A673 (cell line): Measurements from ENCODE around the gene TBCEL.

Experiments used
- EZH2 ChIP-seq: fragments of 200-600 bp; sonication (generic); IDR thresholded peaks from 2 replicates; pipeline ENCODE4 v1.6.1; 2017; ENCODE audit warnings: borderline replicate concordance, low read depth, mild to moderate bottlenecking, mixed read lengths, antibody characterized with exemption, low read length; ENCODE audit not compliant: poor library complexity, severe bottlenecking
- TF ChIP-seq, protein P1 (sequence below): fragments of 300-800, 200-600 bp; sonication (generic); conservative IDR thresholded peaks from 2 replicates; pipeline ENCODE4 v1.5.1; 2017; ENCODE audit warnings: low read depth, mild to moderate bottlenecking, antibody characterized with exemption, low read length, moderate library complexity, mixed read lengths

DNA sequence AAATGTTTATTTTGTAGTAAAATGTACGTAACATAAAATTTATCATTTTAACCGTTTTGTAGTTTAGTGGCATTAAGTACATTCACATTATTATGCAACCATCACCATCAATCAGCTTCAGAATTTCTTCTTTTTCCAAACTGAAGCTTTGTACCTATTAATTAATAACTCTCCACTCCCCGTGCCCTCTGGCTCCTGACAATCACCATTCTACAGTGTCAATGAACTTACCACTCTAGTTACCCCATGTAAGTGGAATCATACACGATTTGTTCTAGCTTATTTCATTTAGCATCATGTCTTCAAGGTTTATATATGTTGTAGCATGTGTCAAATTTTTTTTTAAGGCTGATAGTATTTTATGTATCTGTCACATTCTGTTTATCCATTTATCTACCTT lies 9.7 kb downstream of the TBCEL start:
- TF ChIP-seq EZH2, result no peak
- TF ChIP-seq, protein P1, sequence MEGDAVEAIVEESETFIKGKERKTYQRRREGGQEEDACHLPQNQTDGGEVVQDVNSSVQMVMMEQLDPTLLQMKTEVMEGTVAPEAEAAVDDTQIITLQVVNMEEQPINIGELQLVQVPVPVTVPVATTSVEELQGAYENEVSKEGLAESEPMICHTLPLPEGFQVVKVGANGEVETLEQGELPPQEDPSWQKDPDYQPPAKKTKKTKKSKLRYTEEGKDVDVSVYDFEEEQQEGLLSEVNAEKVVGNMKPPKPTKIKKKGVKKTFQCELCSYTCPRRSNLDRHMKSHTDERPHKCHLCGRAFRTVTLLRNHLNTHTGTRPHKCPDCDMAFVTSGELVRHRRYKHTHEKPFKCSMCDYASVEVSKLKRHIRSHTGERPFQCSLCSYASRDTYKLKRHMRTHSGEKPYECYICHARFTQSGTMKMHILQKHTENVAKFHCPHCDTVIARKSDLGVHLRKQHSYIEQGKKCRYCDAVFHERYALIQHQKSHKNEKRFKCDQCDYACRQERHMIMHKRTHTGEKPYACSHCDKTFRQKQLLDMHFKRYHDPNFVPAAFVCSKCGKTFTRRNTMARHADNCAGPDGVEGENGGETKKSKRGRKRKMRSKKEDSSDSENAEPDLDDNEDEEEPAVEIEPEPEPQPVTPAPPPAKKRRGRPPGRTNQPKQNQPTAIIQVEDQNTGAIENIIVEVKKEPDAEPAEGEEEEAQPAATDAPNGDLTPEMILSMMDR, result no peak
